K562 (cell line): Measurements from ENCODE around the gene PRF1. TPM values are rescaled to one million over a fixed set of nuclear protein-coding genes. Genes with fewer than 3 reads are reported as not detected.

Source experiments
- C11orf30 ChIP-seq: fragments of 450-650 bp; IDR thresholded peaks from 2 replicates; pipeline ENCODE4 v1.6.1; 2016; ENCODE audit warnings: low read depth, mild to moderate bottlenecking
- ILK ChIP-seq: fragments of 450-650 bp; IDR thresholded peaks from 2 replicates; pipeline ENCODE4 v1.6.1; 2016; ENCODE audit warnings: missing genetic modification characterization, low read depth, mild to moderate bottlenecking, missing compliant biosample characterization, moderate library complexity, borderline replicate concordance
- LARP7 ChIP-seq: fragments of 450-650 bp; IDR thresholded peaks from 2 replicates; pipeline ENCODE4 v1.6.1; 2016
- LCOR ChIP-seq: sonication (generic); formaldehyde crosslinking; IDR thresholded peaks from 2 replicates; pipeline ENCODE4 v1.8.0; 2022; ENCODE audit warnings: mild to moderate bottlenecking, missing genetic modification reagents
- MCM7 ChIP-seq, 2 experiments: fragments of 450-650 bp; IDR thresholded peaks; 2 replicates each; pipeline ENCODE4 v1.6.1; 2016 to 2018
- PKNOX1 ChIP-seq: fragments of 450-650 bp; IDR thresholded peaks from 2 replicates; pipeline ENCODE4 v1.6.1; 2016
- SMAD1 ChIP-seq: fragments of 150-350 bp; IDR thresholded peaks from 2 replicates; pipeline ENCODE4 v1.6.1; 2014; ENCODE audit warnings: low read length, low read depth; ENCODE audit not compliant: partially characterized antibody
- SMARCA5 ChIP-seq: fragments of 450-650 bp; IDR thresholded peaks from 2 replicates; pipeline ENCODE4 v1.6.1; 2016
- TBP ChIP-seq: optimal IDR thresholded peaks from 2 replicates; pipeline ENCODE3; 2011; ENCODE audit warnings: low read depth, low read length, improper control_type of control experiment
- TFAM ChIP-seq: fragments of 250-450 bp; sonication (Bioruptor Pico); conservative IDR thresholded peaks from 2 replicates; pipeline ENCODE4 v1.5.0; 2021; ENCODE audit warnings: mild to moderate bottlenecking, moderate library complexity
- ZNF780A ChIP-seq: fragments of 250-450 bp; sonication (Bioruptor Pico); IDR thresholded peaks from 2 replicates; pipeline ENCODE4 v1.5.0; 2021; ENCODE audit warnings: mild to moderate bottlenecking
- polyA plus RNA-seq, 8 experiments: library from polyadenylated mRNA; depleted of rRNA in 4 of 8; stranded (reverse) in 5 of 8; unstranded in 3 of 8; fragments of >200 nt; fragmentation: Nextera tagmentation in 2 of 8; fragmentation: Illumina TruSeq in 1 of 8; extraction: Ambion mirVana in 2 of 8; extraction: Trizol in 1 of 8; gene quantifications; 2 replicates each; pipeline versions ENCODE4 v1.2.1 to v1.2.3, GENCODE V29; 2011 to 2014; ENCODE audit warnings: inconsistent platforms in 1 of 8, missing spikeins in 1 of 8
- total RNA-seq, 7 experiments: library from RNA; depleted of rRNA in 6 of 7; stranded (reverse); fragments of >200 nt in 6 of 7; fragmentation: Illumina TruSeq in 2 of 7; extraction: Trizol in 2 of 7; gene quantifications; 2 replicates each; pipeline versions ENCODE4 v1.2.1 to v1.2.3, GENCODE V29; 2011 to 2021; ENCODE audit warnings: low replicate concordance in 1 of 7
- TF ChIP-seq, protein P1 (sequence below): fragments of 250-450 bp; sonication (Bioruptor Pico); IDR thresholded peaks from 2 replicates; pipeline ENCODE4 v1.4.0; 2020; ENCODE audit warnings: mild to moderate bottlenecking, moderate library complexity
- TF ChIP-seq, protein P2 (sequence below), 2 experiments: IDR thresholded peaks in 1 of 2; conservative IDR thresholded peaks in 1 of 2; 2 replicates each; pipeline ENCODE4 v1.6.1; 2016; ENCODE audit warnings: low read depth in 2 of 2, mild to moderate bottlenecking in 1 of 2, missing compliant biosample characterization in 1 of 2, missing genetic modification characterization in 1 of 2, moderate library complexity in 1 of 2
- TF ChIP-seq, protein P3 (sequence below): fragments of 250-450 bp; sonication (Bioruptor Pico); IDR thresholded peaks from 2 replicates; pipeline ENCODE4 v1.8.0; 2022; ENCODE audit warnings: moderate library complexity, mild to moderate bottlenecking, inconsistent platforms

PRF1 gene
- total and polyA plus RNA-seq, 9 of the 15 experiments (the other 6 are each of a cell fraction or from before 2014, with no cell fraction given) = 3.8 to 8.6 (median 6.3) TPM

DNA sequence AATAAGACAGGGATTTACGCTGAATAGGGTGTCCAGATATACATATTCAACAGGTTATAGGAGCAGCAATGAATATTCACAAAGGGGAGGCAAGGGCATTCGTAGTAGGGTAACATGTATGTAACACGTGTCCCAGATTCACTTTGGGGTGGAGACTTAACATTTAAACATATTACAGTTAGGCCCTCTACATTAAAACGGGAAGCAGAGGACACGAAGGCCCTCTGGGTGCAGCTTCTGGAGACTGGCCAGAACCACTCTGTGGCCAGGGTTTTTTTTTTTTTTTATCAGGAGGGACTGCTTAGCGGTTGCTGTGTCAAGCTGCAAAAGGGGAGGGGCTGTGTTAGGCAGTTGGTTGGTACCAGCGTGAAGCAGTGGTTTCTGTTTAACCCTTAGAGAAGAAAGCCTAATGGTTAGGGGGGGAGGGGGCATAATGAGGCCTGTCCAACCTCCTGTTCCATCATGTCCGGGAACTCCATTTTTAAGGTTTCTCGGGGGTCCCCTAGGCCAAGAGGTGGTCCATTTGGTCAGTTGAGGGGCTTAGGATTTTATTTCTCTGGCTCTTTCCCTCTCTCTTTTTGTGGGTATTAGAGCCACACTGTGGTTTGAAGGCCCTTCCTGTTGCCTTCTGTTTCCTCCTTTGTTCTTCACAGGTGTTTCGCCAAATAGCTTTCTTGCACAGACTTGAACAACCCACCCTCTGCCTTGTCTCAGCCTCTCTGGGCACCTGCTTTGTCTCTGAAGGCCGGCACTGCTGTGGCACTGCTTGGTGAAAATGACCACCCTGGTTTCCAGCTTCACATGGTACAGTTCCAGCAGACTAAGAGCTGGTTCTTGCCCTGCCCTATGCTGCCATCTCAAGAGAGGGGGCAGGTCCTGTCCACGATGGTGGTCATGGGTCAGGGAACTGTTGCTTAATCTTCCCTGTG lies 26.4 kb downstream of the PRF1 start (continued):
- TF ChIP-seq PKNOX1 (peak; percentile 33; the same call in 1 of the 2 replicates), SMAD1 (peak; percentile 61), ZNF780A (no peak), TBP (peak; percentile 20), LCOR (CRISPR knock-in tag) (no peak), ILK (tag) (no peak), SMARCA5 (no peak), LARP7 (no peak), MCM7 (IDR thresholded peaks at IDR 0.05) (no peak), C11orf30 (0 out of 2 replicates have a peak, but pooled peaks have one; percentile 22), TFAM (CRISPR knock-in tag) (no peak)
- TF ChIP-seq, protein P1, sequence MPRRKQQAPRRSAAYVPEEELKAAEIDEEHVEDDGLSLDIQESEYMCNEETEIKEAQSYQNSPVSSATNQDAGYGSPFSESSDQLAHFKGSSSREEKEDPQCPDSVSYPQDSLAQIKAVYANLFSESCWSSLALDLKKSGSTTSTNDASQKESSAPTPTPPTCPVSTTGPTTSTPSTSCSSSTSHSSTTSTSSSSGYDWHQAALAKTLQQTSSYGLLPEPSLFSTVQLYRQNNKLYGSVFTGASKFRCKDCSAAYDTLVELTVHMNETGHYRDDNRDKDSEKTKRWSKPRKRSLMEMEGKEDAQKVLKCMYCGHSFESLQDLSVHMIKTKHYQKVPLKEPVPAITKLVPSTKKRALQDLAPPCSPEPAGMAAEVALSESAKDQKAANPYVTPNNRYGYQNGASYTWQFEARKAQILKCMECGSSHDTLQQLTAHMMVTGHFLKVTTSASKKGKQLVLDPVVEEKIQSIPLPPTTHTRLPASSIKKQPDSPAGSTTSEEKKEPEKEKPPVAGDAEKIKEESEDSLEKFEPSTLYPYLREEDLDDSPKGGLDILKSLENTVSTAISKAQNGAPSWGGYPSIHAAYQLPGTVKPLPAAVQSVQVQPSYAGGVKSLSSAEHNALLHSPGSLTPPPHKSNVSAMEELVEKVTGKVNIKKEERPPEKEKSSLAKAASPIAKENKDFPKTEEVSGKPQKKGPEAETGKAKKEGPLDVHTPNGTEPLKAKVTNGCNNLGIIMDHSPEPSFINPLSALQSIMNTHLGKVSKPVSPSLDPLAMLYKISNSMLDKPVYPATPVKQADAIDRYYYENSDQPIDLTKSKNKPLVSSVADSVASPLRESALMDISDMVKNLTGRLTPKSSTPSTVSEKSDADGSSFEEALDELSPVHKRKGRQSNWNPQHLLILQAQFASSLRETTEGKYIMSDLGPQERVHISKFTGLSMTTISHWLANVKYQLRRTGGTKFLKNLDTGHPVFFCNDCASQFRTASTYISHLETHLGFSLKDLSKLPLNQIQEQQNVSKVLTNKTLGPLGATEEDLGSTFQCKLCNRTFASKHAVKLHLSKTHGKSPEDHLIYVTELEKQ (CRISPR knock-in tag) = no peak
- TF ChIP-seq, protein P2, sequence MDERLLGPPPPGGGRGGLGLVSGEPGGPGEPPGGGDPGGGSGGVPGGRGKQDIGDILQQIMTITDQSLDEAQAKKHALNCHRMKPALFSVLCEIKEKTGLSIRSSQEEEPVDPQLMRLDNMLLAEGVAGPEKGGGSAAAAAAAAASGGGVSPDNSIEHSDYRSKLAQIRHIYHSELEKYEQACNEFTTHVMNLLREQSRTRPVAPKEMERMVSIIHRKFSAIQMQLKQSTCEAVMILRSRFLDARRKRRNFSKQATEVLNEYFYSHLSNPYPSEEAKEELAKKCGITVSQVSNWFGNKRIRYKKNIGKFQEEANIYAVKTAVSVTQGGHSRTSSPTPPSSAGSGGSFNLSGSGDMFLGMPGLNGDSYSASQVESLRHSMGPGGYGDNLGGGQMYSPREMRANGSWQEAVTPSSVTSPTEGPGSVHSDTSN (CRISPR knock-in tag; IDR thresholded peaks at IDR 0.05; ENCODE audit: low read depth) = no peak
- TF ChIP-seq, protein P2 (tag; conservative IDR thresholded peaks at IDR 0.05; ENCODE audit: low read depth) = 0 out of 2 replicates have a peak, but pooled peaks have one; percentile 30
- TF ChIP-seq, protein P3, sequence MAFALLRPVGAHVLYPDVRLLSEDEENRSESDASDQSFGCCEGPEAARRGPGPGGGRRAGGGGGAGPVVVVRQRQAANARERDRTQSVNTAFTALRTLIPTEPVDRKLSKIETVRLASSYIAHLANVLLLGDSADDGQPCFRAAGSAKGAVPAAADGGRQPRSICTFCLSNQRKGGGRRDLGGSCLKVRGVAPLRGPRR (CRISPR knock-in tag) = no peak
